ENCODE data around the gene CASZ1. TPM values are rescaled to one million over a fixed set of nuclear protein-coding genes. Genes with fewer than 3 reads are reported as not detected.

The CASZ1 gene
- polyA plus RNA-seq, 3 donors: 3.0 to 3.7 (median 3.4) TPM

DNA sequence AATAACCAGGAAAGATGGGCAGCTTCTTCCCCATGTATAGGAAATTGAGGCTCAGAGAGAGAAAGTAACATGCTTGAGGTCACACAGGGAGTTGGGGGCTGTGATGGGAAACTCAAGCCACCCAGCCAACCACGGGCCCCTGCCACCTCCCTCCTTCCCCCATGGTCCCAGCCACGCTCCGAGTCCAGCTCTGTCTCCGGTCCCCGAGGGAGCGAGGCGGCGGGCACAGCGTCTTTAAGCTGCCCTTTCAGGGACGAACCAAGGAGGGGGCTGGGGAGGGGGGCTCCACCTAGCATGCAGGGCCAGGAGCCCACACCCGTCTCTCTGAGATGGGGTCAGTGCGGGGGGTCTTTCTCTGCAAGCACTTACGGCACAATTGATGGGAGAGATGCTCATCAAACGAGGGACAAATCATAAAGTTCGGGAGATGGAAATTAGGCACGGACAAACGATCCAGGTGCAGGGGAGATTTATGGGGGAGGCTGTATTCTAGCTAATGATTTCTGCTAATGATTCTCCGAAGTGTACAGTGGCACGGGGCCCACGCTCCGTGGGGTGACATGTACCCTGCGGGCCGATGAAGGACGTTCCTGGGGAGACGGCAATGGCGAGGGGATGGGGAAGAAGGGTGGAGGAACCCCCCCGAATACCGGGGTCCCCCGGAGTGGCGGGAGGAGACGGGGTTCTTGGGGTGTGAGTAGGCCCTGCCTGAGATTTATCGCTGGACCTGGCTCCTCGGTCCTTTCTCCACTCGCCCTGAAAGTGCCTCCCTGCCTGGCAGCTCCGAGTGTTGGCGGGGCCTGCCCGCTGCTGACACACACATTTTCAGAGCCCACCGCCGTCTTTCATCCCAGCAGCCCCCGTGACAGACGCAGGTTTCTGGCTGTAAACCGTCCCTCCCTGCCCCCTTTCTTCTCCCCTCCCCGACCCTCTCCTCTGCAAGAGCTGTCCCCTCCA, 31.2 kb upstream of the CASZ1 start:
- 55 to 73% (median 62%) methylated on average over 43 of the region's 43 CpGs for WGBS, 3 donors
- H3K27ac ChIP-seq (ENCODE audit: low read depth, low read length): no peak overlapping the region

DNA sequence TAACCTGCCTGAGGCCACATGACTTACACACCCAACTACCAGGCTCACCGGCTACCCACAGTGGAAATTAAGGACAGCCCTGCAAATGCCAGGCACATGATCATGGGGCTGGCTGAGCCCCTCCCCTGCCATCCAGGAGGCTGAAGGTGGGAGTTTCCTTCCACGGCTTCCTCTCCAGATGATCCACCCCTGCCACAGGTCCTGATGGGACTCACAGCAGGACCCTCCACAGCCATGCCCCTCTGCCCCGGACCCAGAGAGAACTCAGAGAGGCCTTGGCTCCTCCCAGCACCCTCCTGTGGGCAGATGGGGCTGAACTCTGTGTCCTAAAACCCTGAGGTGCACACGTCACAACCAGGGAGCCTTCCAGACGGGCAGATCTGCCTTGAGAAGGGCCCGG, 29.1 kb upstream of the CASZ1 start:
- H3K27ac ChIP-seq (ENCODE audit: low read depth, low read length): no peak overlapping the region

DNA sequence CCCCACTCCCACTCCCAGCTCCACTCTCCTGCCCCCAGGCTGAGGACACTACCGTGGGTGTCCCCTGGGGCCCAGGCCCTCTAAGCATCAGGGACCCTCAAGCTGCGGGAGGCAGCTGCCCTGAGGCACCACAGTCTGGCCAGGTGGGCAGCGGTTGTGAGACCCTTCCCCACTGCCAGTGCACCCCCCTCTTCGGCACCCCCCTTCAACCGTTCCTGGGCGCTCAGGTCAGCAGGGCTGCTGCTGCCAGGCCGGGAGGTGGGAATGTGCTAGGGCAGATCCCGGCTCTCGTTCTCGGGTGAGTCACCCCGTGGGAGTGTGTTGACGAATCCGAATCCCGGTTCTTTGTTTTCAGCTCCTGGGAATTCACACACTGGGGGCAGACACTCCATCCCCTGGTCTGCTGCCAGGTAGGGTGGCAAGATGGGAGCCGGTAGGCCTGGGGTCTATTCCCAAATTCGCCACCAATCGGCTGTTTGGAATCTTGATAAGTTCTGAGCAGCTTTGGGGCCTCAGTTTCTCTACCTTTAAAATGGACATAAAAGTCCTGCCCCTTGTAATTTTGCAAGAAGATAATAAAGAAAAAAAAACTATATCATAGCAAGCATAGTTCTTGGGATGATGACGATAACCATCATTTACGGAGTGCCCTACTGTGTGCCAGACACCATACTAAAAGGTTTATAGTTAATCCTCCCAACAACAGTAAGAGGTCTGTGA, 28.5 kb upstream of the CASZ1 start:
- no peak overlapping the region for H3K27ac ChIP-seq (ENCODE audit: low read depth, low read length)
- 62 to 64% (median 63%) methylated on average over 19 of the region's 19 CpGs for WGBS, 3 donors

More for the DNA sequence above, 29.1 kb upstream of the CASZ1 start:
- WGBS, 3 donors: 69 to 79% (median 70%) methylated on average over 6 of the region's 6 CpGs

DNA sequence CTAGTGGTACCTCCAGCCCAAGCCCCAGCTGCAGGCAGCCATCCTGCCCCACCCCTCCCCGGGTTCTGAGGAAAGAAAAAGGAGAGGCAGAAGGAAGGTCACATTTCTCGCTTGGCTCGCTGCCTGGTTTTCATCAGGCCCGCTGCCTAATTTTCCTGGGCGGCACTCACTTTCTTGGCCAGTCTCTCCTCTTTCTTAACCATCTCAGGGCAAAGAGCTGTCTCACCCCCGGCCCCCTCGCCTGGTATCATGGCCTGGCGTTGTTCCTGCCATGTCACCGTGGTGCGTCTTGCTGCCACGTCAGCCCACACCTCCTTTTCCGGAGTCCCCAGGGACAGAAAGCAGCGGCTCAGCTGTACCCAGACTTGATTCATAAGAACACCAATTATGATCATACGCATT, 26.6 kb upstream of the CASZ1 start:
- 48 to 76% (median 56%) methylated on average over 14 of the region's 14 CpGs for WGBS, 3 donors
- no peak overlapping the region for H3K27ac ChIP-seq (ENCODE audit: low read depth, low read length)

DNA sequence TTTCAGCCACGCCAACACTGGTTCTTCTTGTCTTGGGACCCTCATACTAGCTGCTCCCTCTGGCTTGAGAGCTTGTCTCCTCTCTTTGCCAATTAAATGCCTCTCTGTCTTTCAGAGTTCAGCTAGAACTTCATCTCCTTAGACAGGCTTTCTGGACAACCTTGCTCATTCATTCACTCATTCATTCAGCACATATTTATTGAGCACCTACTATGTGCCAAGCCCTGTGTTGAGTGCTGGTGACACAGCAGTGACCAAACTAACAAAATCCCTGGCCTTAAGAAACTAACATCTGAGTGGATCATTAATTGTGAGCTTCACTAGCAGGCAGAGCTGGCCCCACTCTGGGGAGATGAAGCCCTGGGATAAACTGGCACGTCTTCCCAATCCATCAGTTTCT, 24.9 kb upstream of the CASZ1 start:
- WGBS, 3 donors: 83 to 98% (median 95%) methylated on average over 2 of the region's 2 CpGs
- H3K27ac ChIP-seq (ENCODE audit: low read depth, low read length): no peak overlapping the region

DNA sequence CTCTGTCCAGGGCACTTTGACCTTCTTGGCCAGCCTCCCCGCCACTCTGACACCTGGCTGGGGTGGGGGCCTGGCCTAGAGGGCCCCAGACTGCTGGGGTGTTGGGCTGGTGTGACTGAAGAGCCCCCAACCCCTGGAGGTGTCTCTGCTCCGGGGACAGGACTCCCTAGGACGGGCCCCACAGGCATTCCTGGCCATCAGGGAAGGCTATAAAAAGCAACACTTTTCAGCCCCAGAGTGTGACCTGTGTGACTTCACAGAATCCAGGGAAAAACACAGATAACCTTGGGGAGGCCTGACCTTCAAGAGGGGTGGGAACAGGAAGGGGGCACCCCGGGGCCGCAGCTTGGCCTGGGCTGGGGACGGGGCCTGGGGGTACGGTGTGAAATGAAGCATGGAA, 24.0 kb upstream of the CASZ1 start:
- no peak overlapping the region for H3K27ac ChIP-seq (ENCODE audit: low read depth, low read length)
- WGBS, 3 donors: 69 to 78% (median 75%) methylated on average over 7 of the region's 7 CpGs

DNA sequence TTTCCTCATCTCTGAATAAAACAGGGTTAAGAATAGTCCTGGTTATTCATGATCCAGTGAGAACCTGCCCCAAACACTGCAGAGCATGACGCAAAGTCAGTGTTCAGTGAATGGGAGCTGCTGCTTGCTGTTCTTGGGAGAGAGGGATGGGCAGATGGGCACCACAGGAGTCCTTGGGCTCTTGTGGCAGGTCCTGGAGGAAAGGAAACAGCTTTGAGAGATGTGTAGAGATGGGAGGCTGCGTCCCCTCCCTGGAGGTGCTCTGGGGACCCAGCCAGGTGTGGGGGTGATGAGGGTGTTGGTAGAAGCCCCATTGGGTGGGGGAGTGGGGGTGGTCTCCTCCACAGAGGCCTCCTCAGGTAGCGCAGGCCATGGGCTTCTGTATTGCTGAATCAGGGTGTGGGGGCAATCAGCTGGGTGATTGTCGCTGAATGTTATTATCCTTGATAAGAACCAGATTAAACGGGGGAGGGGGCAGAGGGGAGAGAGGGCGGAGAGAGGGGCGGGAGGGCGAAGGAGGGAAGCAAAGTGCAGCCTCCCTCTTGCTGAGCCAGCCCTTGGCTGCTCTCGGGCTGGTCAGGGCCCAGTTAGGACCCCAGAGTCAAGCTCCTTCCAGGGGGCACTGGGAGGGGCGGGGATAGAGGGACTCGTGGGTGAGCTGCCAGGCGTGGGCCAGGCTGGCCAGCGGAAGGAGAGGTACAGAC, 22.9 kb upstream of the CASZ1 start:
- WGBS, 3 donors: 80 to 86% (median 80%) methylated on average over 9 to 13 of the region's 13 CpGs
- no peak overlapping the region for H3K27ac ChIP-seq (ENCODE audit: low read depth, low read length)

DNA sequence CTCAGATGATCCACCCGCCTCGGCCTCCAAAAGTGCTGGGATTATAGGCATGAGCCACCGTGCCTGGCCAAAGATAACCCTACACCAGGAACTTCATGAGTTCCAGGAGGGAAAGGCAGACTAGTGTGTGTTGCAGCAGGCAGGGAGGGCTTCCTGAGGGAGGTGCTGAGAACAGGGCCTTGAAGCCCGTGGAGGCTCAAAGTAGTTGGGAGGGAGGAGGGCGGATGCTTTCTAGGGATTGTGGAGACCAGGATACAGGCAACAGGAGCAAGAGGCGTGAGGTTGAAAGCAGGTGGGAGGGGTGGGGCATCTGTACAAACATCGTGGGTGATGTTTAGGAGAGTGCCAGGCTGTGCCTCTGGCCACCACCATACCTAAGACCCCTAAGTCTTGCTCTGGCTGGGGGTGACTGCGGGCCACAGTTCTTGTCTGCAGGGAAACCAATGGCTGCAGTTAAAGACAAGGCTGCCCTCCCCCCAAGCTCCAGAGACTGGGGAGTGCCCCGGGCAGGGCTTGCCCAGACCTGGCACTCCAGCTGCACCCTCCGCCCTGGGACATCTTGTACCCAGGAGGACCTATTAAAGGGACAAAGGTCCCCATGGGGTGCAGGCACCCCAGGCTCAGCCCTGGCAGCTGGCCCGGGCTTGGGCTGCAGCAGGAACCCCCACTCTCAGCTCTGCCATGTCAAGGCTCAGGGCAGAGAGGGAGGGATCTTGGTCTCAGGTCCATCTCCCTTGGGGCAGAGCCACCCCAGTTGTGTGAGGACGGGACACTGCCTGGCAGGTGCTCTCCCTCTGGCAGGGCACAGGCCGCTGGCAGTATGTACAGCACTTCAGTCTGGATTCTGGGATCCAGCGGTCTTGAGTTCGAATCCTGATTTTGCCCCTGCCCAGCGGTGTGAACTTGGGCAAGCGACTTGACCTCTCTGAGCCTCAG, 22.1 kb upstream of the CASZ1 start:
- WGBS, 3 donors: 81 to 86% (median 85%) methylated on average over 16 to 17 of the region's 17 CpGs
- no peak overlapping the region for H3K27ac ChIP-seq (ENCODE audit: low read depth, low read length)

DNA sequence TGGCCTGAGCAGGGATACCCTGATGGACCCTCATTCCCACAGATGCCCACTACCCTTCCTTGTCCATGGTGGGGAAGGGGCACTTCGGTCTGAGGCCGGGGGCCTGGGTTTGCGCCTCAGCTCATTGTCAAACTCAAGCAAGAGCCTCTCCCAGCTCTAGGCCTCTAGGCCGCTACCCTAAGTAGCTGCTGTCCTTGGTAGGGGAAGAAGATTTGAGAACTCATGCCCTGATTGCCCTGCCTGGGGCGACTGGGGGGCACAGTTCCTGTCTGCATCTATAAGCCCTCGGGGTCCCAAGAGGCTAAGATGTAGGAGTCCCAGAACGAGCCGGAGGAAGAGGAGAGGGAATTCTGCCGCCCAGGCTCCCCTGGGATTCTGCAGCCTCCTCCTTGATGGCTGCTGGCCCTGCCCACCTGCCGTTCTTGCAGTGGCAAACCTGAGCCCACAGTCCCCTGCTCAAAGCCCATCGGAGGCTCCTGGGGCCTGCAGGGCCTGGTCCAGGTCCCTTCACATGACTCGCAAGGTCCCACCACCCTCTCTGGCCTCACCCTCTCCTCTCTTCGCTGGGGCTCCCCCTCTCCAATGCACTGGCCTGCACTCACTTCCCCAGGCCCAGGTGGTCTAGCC, 20.4 kb upstream of the CASZ1 start:
- WGBS, 3 donors: 85 to 92% (median 87%) methylated on average over 13 of the region's 13 CpGs
- no peak overlapping the region for H3K27ac ChIP-seq (ENCODE audit: low read depth, low read length)

DNA sequence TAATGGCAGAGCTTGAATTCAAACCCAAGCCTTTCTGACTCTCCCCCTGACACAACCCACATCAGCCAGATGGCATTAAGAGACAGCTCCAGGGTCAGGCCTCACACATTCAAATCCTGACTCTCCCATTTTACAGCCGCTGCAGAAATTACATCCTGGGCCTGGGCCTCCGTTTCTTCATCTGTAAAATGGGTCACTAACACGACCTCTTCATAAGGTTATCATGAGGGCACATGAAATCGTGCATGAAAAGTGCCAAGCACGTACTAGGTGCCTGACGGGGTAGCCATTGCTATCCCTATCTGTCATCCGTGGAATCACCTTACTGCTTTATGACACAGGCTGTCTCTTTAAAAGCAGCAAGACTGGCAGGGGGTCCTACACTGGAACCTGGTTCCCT, 19.8 kb upstream of the CASZ1 start:
- H3K27ac ChIP-seq (ENCODE audit: low read depth, low read length): no peak overlapping the region
- 84 to 90% (median 89%) methylated on average over 7 of the region's 7 CpGs for WGBS, 3 donors

DNA sequence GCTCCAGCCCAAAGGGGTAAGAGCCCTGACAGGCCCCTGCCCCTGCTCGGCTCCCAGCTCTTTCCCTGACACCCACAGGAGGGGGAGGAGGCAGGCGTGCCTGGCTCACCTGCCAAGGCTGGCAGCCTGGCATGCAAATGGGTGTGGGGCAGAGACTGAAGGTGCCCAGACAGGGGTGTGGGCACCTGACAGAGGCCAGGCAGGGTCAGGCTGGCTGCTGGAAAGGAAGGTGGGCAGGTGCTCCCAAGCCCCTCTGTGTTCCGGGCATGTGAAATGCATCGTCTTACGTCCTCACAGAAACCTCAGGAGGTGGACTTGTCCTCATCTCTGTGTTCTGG, 19.4 kb upstream of the CASZ1 start:
- H3K27ac ChIP-seq (ENCODE audit: low read depth, low read length): no peak overlapping the region
- WGBS, 3 donors: 55 to 95% (median 91%) methylated on average over 5 of the region's 5 CpGs

DNA sequence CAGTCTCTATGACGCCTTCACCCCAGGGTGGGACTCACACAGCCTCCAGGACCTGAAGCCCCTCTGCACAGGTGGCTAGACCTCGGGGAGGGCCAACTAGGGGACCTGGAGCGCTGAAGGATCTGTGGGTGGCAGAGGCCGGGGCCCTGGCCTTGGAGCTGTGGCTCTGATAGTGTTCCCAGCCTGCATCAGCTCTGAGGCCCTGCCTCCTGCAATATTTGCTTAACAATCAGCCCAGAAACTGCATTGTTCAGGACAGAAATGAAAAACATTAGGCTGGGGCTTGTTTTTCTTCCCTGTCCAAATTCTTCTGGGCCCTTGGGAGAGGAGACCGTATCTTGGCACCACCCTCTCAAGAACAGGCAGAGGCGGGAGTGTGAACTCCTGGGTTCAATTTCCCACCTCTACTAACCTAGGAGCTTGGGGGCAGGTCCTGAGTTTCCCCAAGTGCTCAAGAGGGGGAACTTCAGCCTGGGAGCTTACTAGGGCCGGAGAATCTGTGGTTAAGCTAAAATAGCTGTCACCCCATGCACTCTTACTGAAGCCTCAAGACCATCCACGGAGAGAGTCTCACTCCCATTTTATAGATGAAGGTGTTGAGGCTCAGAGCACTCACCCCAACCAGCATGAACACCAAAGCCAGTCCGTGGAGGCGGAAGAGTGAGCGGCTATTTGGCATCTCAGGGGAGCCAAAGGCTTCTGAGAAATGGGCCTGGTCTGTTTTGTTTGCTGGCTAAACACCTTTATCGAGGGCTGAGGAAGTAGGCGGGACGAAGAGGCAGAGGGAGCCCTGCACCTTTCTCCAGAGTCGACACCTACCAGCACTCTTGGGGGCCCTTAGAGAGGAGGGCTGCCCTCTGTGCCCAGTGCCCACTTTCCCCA, 18.8 kb upstream of the CASZ1 start:
- no peak overlapping the region for H3K27ac ChIP-seq (ENCODE audit: low read depth, low read length)
- WGBS, 3 donors: 37 to 83% (median 77%) methylated on average over 14 to 15 of the region's 15 CpGs

DNA sequence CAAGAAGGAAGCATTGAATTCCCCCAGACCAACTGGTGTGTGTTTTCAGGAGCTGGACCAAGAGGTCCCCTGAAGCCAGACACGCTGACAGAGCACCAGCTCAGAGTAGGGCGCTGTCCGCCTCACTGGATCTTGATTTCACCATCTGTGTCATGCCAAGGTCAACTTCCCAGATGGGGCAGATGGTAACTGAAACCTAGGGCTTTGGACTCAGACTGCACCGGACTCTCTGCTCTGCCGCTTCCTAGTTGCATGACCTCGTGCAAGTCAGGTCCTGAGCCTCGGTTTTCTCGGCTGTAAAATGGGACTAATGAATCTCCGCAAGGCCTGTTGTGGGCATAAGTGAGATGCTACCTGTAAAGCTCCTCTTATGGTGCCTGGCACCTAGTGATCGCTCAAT, 17.9 kb upstream of the CASZ1 start:
- 78 to 92% (median 91%) methylated on average over 10 of the region's 10 CpGs for WGBS, 3 donors
- H3K27ac ChIP-seq (ENCODE audit: low read depth, low read length): no peak overlapping the region

DNA sequence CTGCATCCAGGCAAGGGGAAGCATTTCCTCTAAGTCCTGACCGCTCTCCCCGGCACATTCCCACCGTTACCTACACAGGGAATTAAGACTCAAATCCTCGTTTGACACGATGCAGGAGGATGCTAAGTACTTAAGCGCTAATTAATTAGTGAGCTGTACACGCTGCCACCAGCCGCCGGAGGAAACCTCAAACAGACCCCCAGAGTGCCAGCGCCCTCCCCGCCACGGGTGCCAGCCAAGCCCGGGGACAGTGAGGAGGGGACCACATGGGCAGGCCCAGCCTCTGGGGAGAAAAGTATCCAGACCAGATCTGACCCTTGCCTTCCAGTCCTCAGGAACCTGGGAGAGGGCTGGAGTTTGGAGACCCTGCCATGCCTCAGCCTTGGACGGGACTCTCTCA, 17.4 kb upstream of the CASZ1 start:
- WGBS, 3 donors: 76 to 83% (median 79%) methylated on average over 14 of the region's 14 CpGs
- H3K27ac ChIP-seq (ENCODE audit: low read depth, low read length): no peak overlapping the region

DNA sequence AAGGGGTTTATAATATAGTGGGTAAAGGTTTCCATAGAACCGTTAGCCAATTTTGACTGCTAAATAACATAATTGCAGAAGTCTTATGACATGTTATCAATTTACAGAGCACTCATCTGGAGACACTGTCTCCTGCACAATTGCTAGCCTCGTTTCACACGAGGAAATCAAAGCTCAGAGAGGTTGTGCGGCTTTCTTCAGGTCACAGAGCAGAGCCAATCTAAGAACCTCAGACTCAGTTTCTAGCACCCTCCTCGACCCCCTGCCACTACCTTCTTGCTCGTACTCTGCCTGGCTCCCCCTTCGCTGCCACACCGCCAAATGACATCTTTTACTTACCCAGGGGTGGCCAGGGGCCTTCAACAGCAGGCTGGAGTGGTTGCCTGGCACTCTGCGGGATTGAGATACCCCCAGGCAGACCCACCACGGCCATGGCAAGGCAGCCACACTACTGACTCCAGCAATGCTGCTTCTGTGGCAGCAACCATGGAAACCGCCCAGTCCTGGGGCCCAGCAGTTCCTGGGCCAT, 16.0 kb upstream of the CASZ1 start:
- H3K27ac ChIP-seq (ENCODE audit: low read depth, low read length): no peak overlapping the region
- WGBS, 3 donors: 88 to 92% (median 89%) methylated on average over 11 of the region's 11 CpGs

DNA sequence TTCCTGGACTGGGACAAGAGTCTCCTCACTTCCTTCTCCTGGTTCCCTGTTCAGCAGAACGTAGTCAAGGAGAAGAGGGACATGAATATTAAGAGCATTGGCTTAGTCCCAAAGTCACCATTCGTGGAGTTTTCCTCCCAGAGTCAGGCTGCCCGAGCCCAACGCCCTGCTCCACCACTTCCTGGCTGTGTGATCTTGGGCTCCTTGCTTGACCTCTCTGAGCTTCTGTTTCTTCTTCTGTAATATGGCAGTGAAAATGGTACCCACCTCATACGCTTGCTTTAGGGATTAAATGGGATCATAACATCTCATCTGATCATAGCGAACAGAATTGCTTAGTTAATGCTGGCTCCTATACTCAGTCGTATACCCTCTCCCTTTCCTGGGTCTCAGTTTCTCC, 12.0 kb upstream of the CASZ1 start:
- 58 to 68% (median 59%) methylated on average over 7 of the region's 7 CpGs for WGBS, 3 donors
- H3K27ac ChIP-seq (ENCODE audit: low read depth, low read length): no peak overlapping the region

DNA sequence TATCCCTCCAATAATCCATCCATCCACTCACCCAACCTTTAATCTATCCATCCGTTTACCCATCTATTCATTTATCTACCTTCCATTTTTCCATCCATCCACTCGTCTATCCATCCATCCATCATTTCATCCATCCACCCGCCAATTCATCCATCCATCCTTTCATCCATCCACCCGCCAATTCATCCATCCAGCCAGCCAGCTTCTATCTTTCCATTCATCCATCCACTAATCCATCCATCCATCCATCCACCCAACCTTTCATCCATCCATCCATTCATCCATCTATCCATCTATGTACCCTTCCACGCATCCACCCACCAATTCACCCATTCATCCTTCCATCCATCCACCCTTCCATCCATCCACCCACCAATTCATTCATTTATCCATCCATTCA, 10.5 kb upstream of the CASZ1 start:
- no peak overlapping the region for H3K27ac ChIP-seq (ENCODE audit: low read depth, low read length)
- WGBS, 3 donors: 93 to 94% (median 93%) methylated on average over 5 of the region's 5 CpGs
